GM23338 (cell line): ENCODE results near the gene TCTN3. TPM values are rescaled to one million over a fixed set of nuclear protein-coding genes. Genes with fewer than 3 reads are reported as not detected.

ENCODE experiments used
- ATAC-seq: fragments of 200-7000 bp; cut with Tn5 transposase; 3 replicates; pipeline ENCODE4 v1.9.1; 2020
- DNase-seq: peaks from one replicate; pipeline ENCODE4 v3.0.0-alpha.2; 2015; ENCODE audit warnings: low spot score
- H2AFZ ChIP-seq: fragments of 200-600 bp; sonication (generic); 2 replicates; pipeline ENCODE4 v1.8.0; 2016; ENCODE audit warnings: antibody characterized with exemption, mild to moderate bottlenecking, moderate library complexity
- H3F3A ChIP-seq: fragments of 200-600 bp; sonication (generic); replicated peaks from 2 replicates; pipeline ENCODE4 v1.8.0; 2017; ENCODE audit warnings: antibody characterized with exemption, mixed run types, low read depth
- H3K27ac ChIP-seq: fragments of 200-600 bp; sonication (generic); 2 replicates; pipeline ENCODE4 v1.6.1; 2016; ENCODE audit warnings: low read depth
- H3K27me3 ChIP-seq: fragments of 200-600 bp; sonication (generic); 2 replicates; pipeline ENCODE4 v1.8.0; 2016; ENCODE audit warnings: mild to moderate bottlenecking, mixed run types, moderate library complexity; ENCODE audit not compliant: insufficient read depth
- H3K36me3 ChIP-seq: fragments of 200-600 bp; sonication (generic); 2 replicates; pipeline ENCODE4 v1.8.0; 2016; ENCODE audit warnings: mild to moderate bottlenecking; ENCODE audit not compliant: insufficient read depth
- H3K4me1 ChIP-seq: fragments of 200-600 bp; sonication (generic); 2 replicates; pipeline ENCODE4 v1.8.0; 2016; ENCODE audit warnings: mild to moderate bottlenecking, moderate library complexity; ENCODE audit not compliant: insufficient read depth
- H3K4me2 ChIP-seq: fragments of 200-600 bp; sonication (generic); 2 replicates; pipeline ENCODE4 v1.7.1; 2017; ENCODE audit warnings: mixed run types
- H3K4me3 ChIP-seq: fragments of 200-600 bp; sonication (generic); 2 replicates; pipeline ENCODE4 v1.6.1; 2016; ENCODE audit warnings: mixed run types
- H3K79me2 ChIP-seq: fragments of 200-600 bp; sonication (generic); replicated peaks from 2 replicates; pipeline ENCODE4 v1.8.0; 2017; ENCODE audit warnings: mild to moderate bottlenecking; ENCODE audit not compliant: insufficient read depth
- H3K9me2 ChIP-seq: fragments of 200-600 bp; sonication (generic); 2 replicates; pipeline ENCODE4 v1.8.0; 2017; ENCODE audit not compliant: insufficient read depth
- H4K20me1 ChIP-seq: fragments of 200-600 bp; sonication (generic); replicated peaks from 2 replicates; pipeline ENCODE4 v1.8.0; 2017; ENCODE audit warnings: mild to moderate bottlenecking; ENCODE audit not compliant: insufficient read depth
- H3K27ac Mint-ChIP-seq: 2 replicates; pipeline ENCODE4 v1.8.0; 2020; ENCODE audit warnings: inconsistent platforms, mild to moderate bottlenecking, moderate library complexity, mixed read lengths
- H3K27me3 Mint-ChIP-seq: 3 replicates; pipeline ENCODE4 v1.8.0; 2022; ENCODE audit warnings: low read depth, mild to moderate bottlenecking, moderate library complexity, mixed read lengths, inconsistent platforms; ENCODE audit not compliant: insufficient read depth, poor library complexity
- H3K36me3 Mint-ChIP-seq: 3 replicates; pipeline ENCODE4 v1.8.0; 2021; ENCODE audit warnings: low read depth, mild to moderate bottlenecking, inconsistent platforms, moderate library complexity, mixed read lengths
- H3K4me1 Mint-ChIP-seq: 3 replicates; pipeline ENCODE4 v1.8.0; 2020; ENCODE audit warnings: mild to moderate bottlenecking, inconsistent platforms, mixed read lengths
- H3K4me3 Mint-ChIP-seq: 3 replicates; pipeline ENCODE4 v1.8.0; 2021; ENCODE audit warnings: moderate library complexity, mild to moderate bottlenecking, inconsistent platforms, mixed read lengths
- H3K9me3 Mint-ChIP-seq: 3 replicates; pipeline ENCODE4 v1.8.0; 2020; ENCODE audit warnings: moderate library complexity, mild to moderate bottlenecking, inconsistent platforms, mixed read lengths
- CREB1 ChIP-seq: fragments of 250-450 bp; sonication (Bioruptor Pico); IDR thresholded peaks from 2 replicates; pipeline ENCODE4 v1.5.0; 2020; ENCODE audit warnings: low read depth, mild to moderate bottlenecking, moderate library complexity
- CTCF ChIP-seq, 2 experiments: fragments of 200-600 bp in 1 of 2; sonication (generic) in 1 of 2; conservative IDR thresholded peaks; 2 replicates each; pipeline versions ENCODE4 v1.5.1 to v1.6.1; 2016 to 2017; ENCODE audit warnings: antibody characterized with exemption in 2 of 2, low read depth in 2 of 2, mild to moderate bottlenecking in 2 of 2, moderate library complexity in 1 of 2
- ETS1 ChIP-seq: IDR thresholded peaks from 2 replicates; pipeline ENCODE4 v1.6.1; 2016; ENCODE audit warnings: antibody characterized with exemption
- EZH2 ChIP-seq: fragments of 200-600 bp; sonication (generic); IDR thresholded peaks from one replicate; pipeline ENCODE4 v1.8.0; 2017; ENCODE audit warnings: antibody characterized with exemption, mild to moderate bottlenecking, low read depth; ENCODE audit not compliant: unreplicated experiment
- EZH2phosphoT487 ChIP-seq: fragments of 200-600 bp; sonication (generic); IDR thresholded peaks from one replicate; pipeline ENCODE4 v1.8.1; 2018; ENCODE audit warnings: antibody characterized with exemption; ENCODE audit not compliant: unreplicated experiment
- JUNB ChIP-seq: IDR thresholded peaks from one replicate; pipeline ENCODE4 v1.6.1; 2016; ENCODE audit warnings: antibody characterized with exemption; ENCODE audit not compliant: unreplicated experiment
- NANOG ChIP-seq: IDR thresholded peaks from 2 replicates; pipeline ENCODE4 v1.6.1; 2016; ENCODE audit warnings: antibody characterized with exemption, borderline replicate concordance
- POLR2AphosphoS5 ChIP-seq: IDR thresholded peaks from 2 replicates; pipeline ENCODE4 v1.6.1; 2016; ENCODE audit warnings: antibody characterized with exemption, low read depth
- REST ChIP-seq: IDR thresholded peaks from one replicate; pipeline ENCODE4 v1.6.1; 2018; ENCODE audit warnings: antibody characterized with exemption; ENCODE audit not compliant: unreplicated experiment
- STAT1 ChIP-seq: IDR thresholded peaks from one replicate; pipeline ENCODE4 v1.6.1; 2016; ENCODE audit warnings: antibody characterized with exemption; ENCODE audit not compliant: unreplicated experiment
- ZNF114 ChIP-seq: fragments of 250-450 bp; sonication (Bioruptor Pico); IDR thresholded peaks from 2 replicates; pipeline ENCODE4 v1.5.0; 2020; ENCODE audit warnings: mild to moderate bottlenecking, moderate library complexity
- ZNF331 ChIP-seq: fragments of 250-450 bp; sonication (Bioruptor Pico); IDR thresholded peaks from 2 replicates; pipeline ENCODE4 v1.5.0; 2020; ENCODE audit warnings: low read depth, mild to moderate bottlenecking, moderate library complexity
- ZNF462 ChIP-seq: fragments of 250-450 bp; sonication (Bioruptor Pico); IDR thresholded peaks from 2 replicates; pipeline ENCODE4 v1.5.0; 2020; ENCODE audit warnings: mild to moderate bottlenecking, moderate library complexity
- polyA plus RNA-seq: library from polyadenylated mRNA; unstranded; fragments of >200 nt; fragmentation: Nextera tagmentation; extraction: Ambion mirVana; gene quantifications from 2 replicates; pipeline ENCODE4 v1.2.1, GENCODE V29; 2016
- total RNA-seq: library from RNA; depleted of rRNA; stranded (reverse); fragments of >200 nt; shearing (Covaris generic); gene quantifications from 2 replicates; pipeline ENCODE4 v1.2.3, GENCODE V29; 2014

TCTN3 gene
- total and polyA plus RNA-seq, 2 experiments from 2014 or later = 29.7 to 32.4 TPM

GRCh38 chr10:95628786-95629185 lies 64.9 kb downstream of the TCTN3 start:
- H3K27ac Mint-ChIP-seq = no peak overlapping the region
- 0 out of 2 replicates have a peak, but pooled peaks cover 2% of the 10 kb centered on the region for H3F3A ChIP-seq
- H3K9me2 ChIP-seq = no peaks in the 10 kb centered on the region
- H3K4me3 ChIP-seq = no peak overlapping the region
- no peaks in the 10 kb centered on the region for H3K27me3 ChIP-seq
- no peaks in the 10 kb centered on the region for H3K9me3 Mint-ChIP-seq
- peaks cover 49% of the 10 kb centered on the region; the same call in 1 of the 2 replicates for H3K36me3 ChIP-seq
- no peak overlapping the region for H3K4me3 Mint-ChIP-seq
- TF ChIP-seq ETS1 (no peak), EZH2phosphoT487 (no peak), EZH2 (no peak), POLR2AphosphoS5 (no peak), CTCF (conservative IDR thresholded peaks at IDR 0.05; ENCODE audit: low read depth in 2 of 2) (no peak), STAT1 (no peak), ZNF462 (no peak), JUNB (no peak), NANOG (no peak), ZNF331 (CRISPR knock-in tag) (no peak), CREB1 (CRISPR knock-in tag) (no peak), ZNF114 (CRISPR knock-in tag) (no peak), REST (no peak)
- peak overlapping the region; percentile 39; the same call in 1 of the 2 replicates for H3K27ac ChIP-seq
- H3K4me2 ChIP-seq = no peak overlapping the region
- no peaks in the 10 kb centered on the region for H3K27me3 Mint-ChIP-seq
- ATAC-seq = no peak
- H3K4me1 ChIP-seq = no peaks in the 10 kb centered on the region
- no peak for DNase-seq
- peaks cover 20% of the 10 kb centered on the region; the same call in 1 of the 2 replicates for H4K20me1 ChIP-seq
- no peaks in the 10 kb centered on the region for H3K79me2 ChIP-seq
- H3K36me3 Mint-ChIP-seq = peaks cover 68% of the 10 kb centered on the region
- H2AFZ ChIP-seq = no peak overlapping the region
- H3K4me1 Mint-ChIP-seq = no peaks in the 10 kb centered on the region
